Measurements from ENCODE around the gene CCNG1. TPM values are rescaled to one million over a fixed set of nuclear protein-coding genes. Genes with fewer than 3 reads are reported as not detected.
"Not testable (repeated sequence)": the region's sequence is repeated elsewhere in the genome, so short reads cannot be mapped to it uniquely, and the experiment has no call there.

Gene CCNG1
- total and polyA plus RNA-seq, 7 donors, result 78.0 to 181 (median 143) TPM

- 5 to 15% methylated on average over 9 of the region's 9 CpGs for WGBS, 2 donors
- intact Hi-C loops (cut with DNase I), result loop anchor here (5.0 kb wide), 1 partner anchor 1866 kb away; no protein-coding TSS in a partner anchor
- DNase-seq, result peak; percentile 63
- Histone ChIP-seq H3K27me3 (no peaks in the 10 kb centered on the region), H3K4me1 (peaks cover 0 to 5% (median 0%) of the 10 kb centered on the region in 4 donors), H3K4me3 (no peak overlapping the region), H3K9me3 (no peaks in the 10 kb centered on the region), H3K27ac (no peak overlapping the region), H3K36me3 (no peaks in the 10 kb centered on the region)
- TF ChIP-seq POLR2A (IDR thresholded peaks at IDR 0.05) (no peak), POLR2AphosphoS5 (IDR thresholded peaks at IDR 0.05) (no peak), EP300 (IDR thresholded peaks at IDR 0.05) (no peak)
- TF ChIP-seq, protein P1, sequence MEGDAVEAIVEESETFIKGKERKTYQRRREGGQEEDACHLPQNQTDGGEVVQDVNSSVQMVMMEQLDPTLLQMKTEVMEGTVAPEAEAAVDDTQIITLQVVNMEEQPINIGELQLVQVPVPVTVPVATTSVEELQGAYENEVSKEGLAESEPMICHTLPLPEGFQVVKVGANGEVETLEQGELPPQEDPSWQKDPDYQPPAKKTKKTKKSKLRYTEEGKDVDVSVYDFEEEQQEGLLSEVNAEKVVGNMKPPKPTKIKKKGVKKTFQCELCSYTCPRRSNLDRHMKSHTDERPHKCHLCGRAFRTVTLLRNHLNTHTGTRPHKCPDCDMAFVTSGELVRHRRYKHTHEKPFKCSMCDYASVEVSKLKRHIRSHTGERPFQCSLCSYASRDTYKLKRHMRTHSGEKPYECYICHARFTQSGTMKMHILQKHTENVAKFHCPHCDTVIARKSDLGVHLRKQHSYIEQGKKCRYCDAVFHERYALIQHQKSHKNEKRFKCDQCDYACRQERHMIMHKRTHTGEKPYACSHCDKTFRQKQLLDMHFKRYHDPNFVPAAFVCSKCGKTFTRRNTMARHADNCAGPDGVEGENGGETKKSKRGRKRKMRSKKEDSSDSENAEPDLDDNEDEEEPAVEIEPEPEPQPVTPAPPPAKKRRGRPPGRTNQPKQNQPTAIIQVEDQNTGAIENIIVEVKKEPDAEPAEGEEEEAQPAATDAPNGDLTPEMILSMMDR (IDR thresholded peaks at IDR 0.05), result peak; percentile 73 to 88 (median 80)
Observed at GRCh38 chr5:163408311-163408923, 29.0 kb upstream of the CCNG1 start.

GRCh38 chr5:163409384-163409783 is 28.0 kb upstream of the CCNG1 start:
- intact Hi-C loops (cut with DNase I), result loop anchor here (5.0 kb wide), 1 partner anchor 1867 kb away; no protein-coding TSS in a partner anchor
- H3K27ac ChIP-seq, result no peak overlapping the region
- peaks cover 0 to 5% (median 5%) of the 10 kb centered on the region in 3 donors for H3K27me3 ChIP-seq
- DNase-seq, result no peak
- TF ChIP-seq POLR2AphosphoS5 (IDR thresholded peaks at IDR 0.05) (no peak), POLR2A (IDR thresholded peaks at IDR 0.05) (no peak), EP300 (IDR thresholded peaks at IDR 0.05) (no peak)
- TF ChIP-seq, protein P1 (IDR thresholded peaks at IDR 0.05), result no peak
- H3K4me3 ChIP-seq, result no peak overlapping the region
- no peaks in the 10 kb centered on the region for H3K9me3 ChIP-seq
- peaks cover 0 to 5% (median 0%) of the 10 kb centered on the region in 4 donors for H3K4me1 ChIP-seq
- WGBS, 2 donors, result 79 to 85% methylated on average over 6 of the region's 6 CpGs
- no peaks in the 10 kb centered on the region for H3K36me3 ChIP-seq

DNA sequence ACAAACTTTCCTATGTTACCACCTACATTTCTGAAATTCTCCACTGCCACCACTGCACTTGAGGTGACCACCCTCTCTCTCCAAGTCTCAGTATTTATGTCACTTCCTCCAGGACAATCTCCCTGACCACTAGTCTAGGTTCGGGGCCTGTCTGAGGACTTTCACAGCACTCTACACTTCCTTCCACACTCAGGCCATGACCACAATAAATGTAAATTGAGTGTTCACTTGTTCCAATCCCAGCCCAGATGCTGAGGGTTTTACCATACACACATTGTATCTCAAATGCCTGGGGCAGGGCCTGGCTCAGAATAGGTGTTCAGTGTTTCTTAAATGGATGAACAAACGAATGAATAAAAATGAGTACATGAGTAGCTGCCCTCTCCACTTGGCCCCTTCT is 26.9 kb upstream of the CCNG1 start:
- H3K4me3 ChIP-seq, result no peak overlapping the region
- TF ChIP-seq, protein P1 (IDR thresholded peaks at IDR 0.05), result no peak
- TF ChIP-seq EP300 (IDR thresholded peaks at IDR 0.05) (no peak), POLR2A (IDR thresholded peaks at IDR 0.05) (no peak), POLR2AphosphoS5 (IDR thresholded peaks at IDR 0.05) (no peak)
- peaks cover 0 to 5% (median 0%) of the 10 kb centered on the region in 4 donors for H3K4me1 ChIP-seq
- peaks cover 0 to 15% (median 12%) of the 10 kb centered on the region in 3 donors for H3K27me3 ChIP-seq
- no peak overlapping the region for H3K27ac ChIP-seq
- H3K9me3 ChIP-seq, result no peaks in the 10 kb centered on the region
- 76 to 87% methylated on average over 2 of the region's 2 CpGs for WGBS, 2 donors
- intact Hi-C loops (cut with DNase I), result no loop called here
- no peak for DNase-seq
- no peaks in the 10 kb centered on the region for H3K36me3 ChIP-seq

- H3K27ac ChIP-seq; DNase-seq; H3K36me3 ChIP-seq; H3K4me1 ChIP-seq; H3K4me3 ChIP-seq; intact Hi-C loops (cut with DNase I); H3K9me3 ChIP-seq: not testable (repeated sequence)
- 51 to 81% methylated on average over 15 of the region's 15 CpGs for WGBS, 2 donors
- peaks cover 0 to 24% (median 12%) of the 10 kb centered on the region in 3 donors for H3K27me3 ChIP-seq
Observed at GRCh38 chr5:163415673-163416072, 21.7 kb upstream of the CCNG1 start.

GRCh38 chr5:163424836-163425235 is 12.6 kb upstream of the CCNG1 start:
- Histone ChIP-seq H3K27ac (no peak overlapping the region), H3K27me3 (no peaks in the 10 kb centered on the region), H3K4me1 (no peaks in the 10 kb centered on the region), H3K36me3 (no peaks in the 10 kb centered on the region), H3K4me3 (no peak overlapping the region), H3K9me3 (no peaks in the 10 kb centered on the region)
- TF ChIP-seq EP300 (IDR thresholded peaks at IDR 0.05), result no peak
- TF ChIP-seq POLR2AphosphoS5 (IDR thresholded peaks at IDR 0.05), result no peak
- TF ChIP-seq, protein P1 (IDR thresholded peaks at IDR 0.05), result no peak
- no peak for TF ChIP-seq POLR2A (IDR thresholded peaks at IDR 0.05)
- DNase-seq, result no peak
- intact Hi-C loops (cut with DNase I), result no loop called here
- WGBS, 2 donors, result 93 to 100% methylated on average over 1 of the region's 1 CpG

GRCh38 chr5:163426128-163426527 is 11.3 kb upstream of the CCNG1 start:
- H3K36me3 ChIP-seq; H3K4me1 ChIP-seq; H3K27me3 ChIP-seq; H3K9me3 ChIP-seq; H3K27ac ChIP-seq; intact Hi-C loops (cut with DNase I); H3K4me3 ChIP-seq; DNase-seq: not testable (repeated sequence)
- WGBS, 2 donors, result 38 to 60% methylated on average over 4 of the region's 4 CpGs

Measured in sigmoid colon (tissue), 7 donors.